Measurements from ENCODE around the gene PAK2.
"Not testable (repeated sequence)": the region's sequence is repeated elsewhere in the genome, so short reads cannot be mapped to it uniquely, and the experiment has no call there.

The PAK2 gene

DNA sequence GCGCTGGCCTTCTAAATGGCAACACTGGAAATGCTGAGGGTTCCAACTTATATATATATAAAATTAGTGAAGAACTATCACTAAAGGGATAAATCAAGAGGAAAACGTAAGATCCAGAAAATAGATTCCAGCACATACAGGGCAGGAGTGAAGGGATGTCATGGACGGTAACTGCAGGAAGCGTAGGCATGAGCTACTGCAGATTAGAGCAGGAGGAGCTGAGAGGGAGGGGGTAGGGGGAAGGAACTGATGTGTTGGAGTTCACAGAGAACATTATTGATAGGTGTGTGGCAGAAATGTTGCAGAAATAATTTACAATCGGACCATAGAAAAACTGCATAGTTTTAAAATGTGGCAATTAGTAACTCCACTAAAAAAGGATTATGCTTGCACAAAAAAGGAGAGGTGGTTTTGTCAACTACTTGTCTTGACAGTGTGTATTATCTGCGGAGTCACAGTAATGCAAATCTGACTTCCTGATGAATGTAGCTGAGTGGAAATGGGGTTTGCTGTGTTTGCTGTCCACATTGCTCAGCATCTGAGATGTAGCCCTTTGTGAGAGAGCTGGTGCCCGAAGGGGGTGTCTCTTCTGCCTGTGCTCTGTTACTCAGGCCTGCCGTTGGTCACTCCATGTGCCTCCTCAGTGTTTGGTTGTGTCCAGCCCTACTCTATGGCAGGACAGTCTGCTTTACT lies 61.2 kb downstream of the PAK2 start:
- FAIRE-seq: peak; percentile 70

GRCh38 chr3:196803891-196804468 lies 64.3 kb downstream of the PAK2 start:
- no peak for FAIRE-seq
- no peak for TF ChIP-seq POLR2A (IDR thresholded peaks at IDR 0.05; ENCODE audit: low read depth, low read length)
- no peak for TF ChIP-seq PAX5 (IDR thresholded peaks at IDR 0.05; ENCODE audit: insufficient read depth, low read length, severe bottlenecking)
- no peak for TF ChIP-seq SPI1 (IDR thresholded peaks at IDR 0.05; ENCODE audit: low read depth, low read length)
- no peak for TF ChIP-seq POU2F2 (IDR thresholded peaks at IDR 0.05; ENCODE audit: low read depth, low read length)
- TF ChIP-seq POLR2AphosphoS5 (IDR thresholded peaks at IDR 0.05; ENCODE audit: low read depth, low read length): no peak
- TF ChIP-seq TAF1 (IDR thresholded peaks at IDR 0.05; ENCODE audit: low read depth, low read length): no peak
- DNase-seq (ENCODE audit: insufficient read length, low spot score): no peak

More for the DNA sequence above, 61.2 kb downstream of the PAK2 start:
- TF ChIP-seq TAF1 (IDR thresholded peaks at IDR 0.05; ENCODE audit: low read depth, low read length) (no peak), POU2F2 (IDR thresholded peaks at IDR 0.05; ENCODE audit: low read depth, low read length) (no peak), POLR2AphosphoS5 (IDR thresholded peaks at IDR 0.05; ENCODE audit: low read depth, low read length) (no peak), POLR2A (IDR thresholded peaks at IDR 0.05; ENCODE audit: low read depth, low read length) (no peak), SPI1 (IDR thresholded peaks at IDR 0.05; ENCODE audit: low read depth, low read length) (no peak), PAX5 (IDR thresholded peaks at IDR 0.05; ENCODE audit: insufficient read depth, low read length, severe bottlenecking) (no peak)
- no peak for DNase-seq (ENCODE audit: insufficient read length, low spot score)

GRCh38 chr3:196804773-196805172 lies 65.1 kb downstream of the PAK2 start:
- DNase-seq (ENCODE audit: insufficient read length, low spot score): no peak
- TF ChIP-seq PAX5 (IDR thresholded peaks at IDR 0.05; ENCODE audit: insufficient read depth, low read length, severe bottlenecking): no peak
- no peak for FAIRE-seq

GRCh38 chr3:196810963-196811581 lies 71.4 kb downstream of the PAK2 start:
- no peak for TF ChIP-seq POU2F2 (IDR thresholded peaks at IDR 0.05; ENCODE audit: low read depth, low read length)
- TF ChIP-seq PAX5 (IDR thresholded peaks at IDR 0.05; ENCODE audit: insufficient read depth, low read length, severe bottlenecking): no peak
- no peak for TF ChIP-seq POLR2A (IDR thresholded peaks at IDR 0.05; ENCODE audit: low read depth, low read length)
- TF ChIP-seq POLR2AphosphoS5 (IDR thresholded peaks at IDR 0.05; ENCODE audit: low read depth, low read length): no peak
- TF ChIP-seq TAF1 (IDR thresholded peaks at IDR 0.05; ENCODE audit: low read depth, low read length): no peak
- DNase-seq (ENCODE audit: insufficient read length, low spot score) (no peak), FAIRE-seq (no peak)

DNA sequence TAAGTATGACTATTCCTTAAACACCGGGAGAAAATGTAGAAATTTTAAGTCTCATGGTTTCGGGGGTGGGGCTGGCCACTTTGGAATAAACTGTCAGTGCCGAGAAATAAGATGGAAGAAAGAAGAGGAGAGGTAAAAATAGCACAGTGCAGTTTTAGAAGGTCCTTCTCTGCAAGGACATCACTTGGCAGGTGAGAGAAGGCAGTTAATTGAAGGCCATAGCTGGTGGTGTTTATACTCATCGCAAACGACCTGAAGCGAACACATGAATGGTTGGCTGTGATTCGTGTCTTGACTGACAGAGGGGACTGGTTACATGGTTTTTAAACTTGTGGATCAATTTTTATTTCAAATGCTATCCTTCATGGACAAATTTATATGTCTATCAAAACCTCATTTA lies 73.2 kb downstream of the PAK2 start:
- FAIRE-seq (no peak), DNase-seq (ENCODE audit: insufficient read length, low spot score) (no peak)
- TF ChIP-seq SPI1 (IDR thresholded peaks at IDR 0.05; ENCODE audit: low read depth, low read length) (no peak), TAF1 (IDR thresholded peaks at IDR 0.05; ENCODE audit: low read depth, low read length) (no peak), POLR2A (IDR thresholded peaks at IDR 0.05; ENCODE audit: low read depth, low read length) (no peak), PAX5 (IDR thresholded peaks at IDR 0.05; ENCODE audit: insufficient read depth, low read length, severe bottlenecking) (no peak), POLR2AphosphoS5 (IDR thresholded peaks at IDR 0.05; ENCODE audit: low read depth, low read length) (no peak), POU2F2 (IDR thresholded peaks at IDR 0.05; ENCODE audit: low read depth, low read length) (no peak)

GRCh38 chr3:196813903-196814302 lies 74.2 kb downstream of the PAK2 start:
- TF ChIP-seq POLR2A (IDR thresholded peaks at IDR 0.05; ENCODE audit: low read depth, low read length): no peak
- DNase-seq (ENCODE audit: insufficient read length, low spot score) (no peak), FAIRE-seq (no peak)

DNA sequence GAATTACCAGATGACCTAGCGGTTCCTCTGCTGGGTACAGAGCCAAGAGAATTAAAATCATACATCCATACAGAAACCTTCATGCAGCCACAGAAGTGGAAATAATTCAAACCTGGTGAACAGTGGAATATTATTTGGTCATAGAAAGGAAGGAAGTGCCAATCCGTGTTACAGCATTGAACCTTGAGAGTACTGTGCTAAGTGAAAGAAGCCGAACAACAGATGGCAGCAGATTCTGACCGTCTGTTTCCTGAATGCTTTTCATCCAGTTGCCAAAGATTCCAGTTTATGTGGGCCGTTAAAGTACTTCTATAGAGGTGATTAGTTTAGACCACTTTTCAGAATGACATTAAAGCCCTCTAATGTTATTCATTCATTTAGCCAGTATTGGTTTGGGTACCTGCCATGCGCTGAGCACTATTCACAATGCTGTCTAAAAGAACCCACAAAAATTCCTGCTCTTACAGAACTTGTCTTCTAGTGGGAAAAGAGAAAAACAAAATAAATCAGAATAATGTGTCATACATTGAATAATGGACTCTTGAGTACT lies 82.2 kb downstream of the PAK2 start:
- TF ChIP-seq POU2F2 (IDR thresholded peaks at IDR 0.05; ENCODE audit: low read depth, low read length) (no peak), PAX5 (IDR thresholded peaks at IDR 0.05; ENCODE audit: insufficient read depth, low read length, severe bottlenecking) (no peak), POLR2AphosphoS5 (IDR thresholded peaks at IDR 0.05; ENCODE audit: low read depth, low read length) (no peak), TAF1 (IDR thresholded peaks at IDR 0.05; ENCODE audit: low read depth, low read length) (no peak), POLR2A (IDR thresholded peaks at IDR 0.05; ENCODE audit: low read depth, low read length) (no peak), SPI1 (IDR thresholded peaks at IDR 0.05; ENCODE audit: low read depth, low read length) (no peak)
- DNase-seq (ENCODE audit: insufficient read length, low spot score): no peak
- no peak for FAIRE-seq

DNA sequence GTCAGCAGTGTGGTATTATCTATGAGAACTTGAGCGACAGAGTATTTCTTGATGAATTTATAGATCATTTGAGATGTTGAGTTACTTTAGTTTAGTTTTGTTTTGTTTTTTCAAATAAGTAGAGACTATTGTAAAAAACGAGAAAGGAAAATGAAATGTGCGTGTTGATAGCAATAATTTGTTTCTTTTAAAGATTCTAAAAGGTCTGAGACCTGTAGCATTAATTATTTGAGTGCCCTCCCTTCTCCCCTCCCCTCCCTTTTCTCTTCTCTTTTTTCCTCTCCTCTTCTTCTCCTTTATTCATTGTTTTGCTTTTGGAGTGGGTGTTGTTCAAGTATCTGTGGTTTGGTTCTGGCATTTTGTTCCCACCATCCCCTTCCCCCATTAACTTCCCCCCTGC lies 90.0 kb downstream of the PAK2 start:
- not testable (repeated sequence) for DNase-seq (ENCODE audit: insufficient read length, low spot score); FAIRE-seq

- DNase-seq (ENCODE audit: insufficient read length, low spot score) (no peak), FAIRE-seq (no peak)
- TF ChIP-seq TAF1 (IDR thresholded peaks at IDR 0.05; ENCODE audit: low read depth, low read length) (no peak), SPI1 (IDR thresholded peaks at IDR 0.05; ENCODE audit: low read depth, low read length) (0 out of 2 replicates have a peak, but pooled peaks have one; percentile 13), POLR2A (IDR thresholded peaks at IDR 0.05; ENCODE audit: low read depth, low read length) (no peak)
Measured at GRCh38 chr3:196835086-196835485, 95.4 kb downstream of the PAK2 start.

DNA sequence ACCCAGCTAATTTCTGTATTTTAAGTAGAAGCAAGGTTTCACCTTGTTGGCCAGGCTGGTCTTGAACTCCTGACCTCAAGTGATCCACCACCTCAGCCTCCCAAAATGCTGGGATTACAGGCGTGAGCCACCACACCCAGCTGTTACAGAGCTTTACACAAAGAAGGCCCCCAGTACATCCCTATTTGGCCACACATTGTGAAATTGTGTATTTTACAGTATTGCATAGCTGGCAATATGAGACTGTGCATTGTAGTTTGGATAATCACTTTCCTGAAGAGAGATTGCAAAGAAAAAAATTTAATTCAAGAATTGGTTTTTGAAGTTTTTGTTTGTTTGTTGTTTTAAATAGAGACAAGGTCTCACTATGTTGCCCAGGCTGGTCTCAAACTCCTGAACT lies 97.0 kb downstream of the PAK2 start:
- FAIRE-seq; DNase-seq (ENCODE audit: insufficient read length, low spot score): not testable (repeated sequence)
